Astrocyte of the spinal cord (primary cell): Measurements from ENCODE around the gene ANKS1B.
A peak's percentile ranks its signal among the peaks of the same experiment; 100 is the strongest.
"Not testable (repeated sequence)": the region's sequence is repeated elsewhere in the genome, so short reads cannot be mapped to it uniquely, and the experiment has no call there.

ENCODE experiments used
- DNase-seq: peaks from one replicate; pipeline ENCODE4 v3.0.0; 2011; ENCODE audit warnings: low read depth, low spot score
- H3K4me3 ChIP-seq: 2 replicates; pipeline ENCODE4 v1.5.1; 2011; ENCODE audit warnings: low read depth, mild to moderate bottlenecking, low read length, moderate library complexity
- CTCF ChIP-seq: IDR thresholded peaks from 2 replicates; pipeline ENCODE4 v1.5.1; 2012; ENCODE audit warnings: low read depth, mild to moderate bottlenecking, low read length, inconsistent platforms
- in situ Hi-C: cut with HindIII; loops from 2 replicates; pipeline ENCODE4 v1.10.0; 2017; ENCODE audit warnings: low sequenced_read_pairs

The ANKS1B gene

DNA sequence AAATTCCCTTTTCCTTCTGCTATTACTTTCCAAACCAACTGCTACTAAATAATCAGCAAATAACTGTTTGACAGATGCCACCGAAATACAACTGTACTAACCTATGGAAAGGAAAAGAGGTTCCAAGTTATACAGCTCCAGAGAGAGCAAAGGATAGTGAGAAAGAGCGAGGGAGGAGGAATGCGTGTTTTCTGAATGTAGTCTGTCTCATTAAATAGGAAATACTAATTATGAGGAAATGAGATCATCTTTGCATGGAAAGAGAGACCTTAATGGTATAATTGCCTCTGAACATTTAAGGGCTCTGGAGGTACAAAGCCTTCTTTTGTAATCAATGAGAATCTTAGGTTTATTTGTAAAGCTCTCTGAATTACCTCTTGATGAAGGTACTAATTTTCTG lies 1144.4 kb downstream of the ANKS1B start:
- DNase-seq, result no peak
- H3K4me3 ChIP-seq, result no peak overlapping the region
- TF ChIP-seq CTCF, result no peak
- in situ Hi-C loops, result no loop called here

DNA sequence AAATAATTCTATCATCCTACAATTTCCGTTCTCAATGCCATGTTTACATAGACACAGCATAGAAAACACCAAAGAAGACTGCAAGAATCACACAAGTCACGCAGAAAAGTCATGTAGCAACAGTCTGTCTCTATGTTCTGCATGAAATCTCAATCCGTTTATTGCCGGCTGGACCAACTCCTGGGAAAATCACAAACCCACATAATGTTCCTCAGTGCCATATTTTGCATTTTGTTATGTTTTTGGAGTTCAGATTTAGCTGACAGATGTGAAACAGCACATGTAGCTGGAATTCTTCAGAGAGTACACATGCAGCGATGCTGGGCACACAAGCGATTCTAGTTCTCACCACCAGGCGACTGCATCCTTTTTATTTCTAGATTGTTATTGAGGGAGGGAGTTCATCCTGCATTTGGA lies 1146.5 kb downstream of the ANKS1B start:
- DNase-seq, result peak; percentile 67
- H3K4me3 ChIP-seq, result no peak overlapping the region
- peak; percentile 61 for TF ChIP-seq CTCF
- in situ Hi-C loops, result no loop called here

DNA sequence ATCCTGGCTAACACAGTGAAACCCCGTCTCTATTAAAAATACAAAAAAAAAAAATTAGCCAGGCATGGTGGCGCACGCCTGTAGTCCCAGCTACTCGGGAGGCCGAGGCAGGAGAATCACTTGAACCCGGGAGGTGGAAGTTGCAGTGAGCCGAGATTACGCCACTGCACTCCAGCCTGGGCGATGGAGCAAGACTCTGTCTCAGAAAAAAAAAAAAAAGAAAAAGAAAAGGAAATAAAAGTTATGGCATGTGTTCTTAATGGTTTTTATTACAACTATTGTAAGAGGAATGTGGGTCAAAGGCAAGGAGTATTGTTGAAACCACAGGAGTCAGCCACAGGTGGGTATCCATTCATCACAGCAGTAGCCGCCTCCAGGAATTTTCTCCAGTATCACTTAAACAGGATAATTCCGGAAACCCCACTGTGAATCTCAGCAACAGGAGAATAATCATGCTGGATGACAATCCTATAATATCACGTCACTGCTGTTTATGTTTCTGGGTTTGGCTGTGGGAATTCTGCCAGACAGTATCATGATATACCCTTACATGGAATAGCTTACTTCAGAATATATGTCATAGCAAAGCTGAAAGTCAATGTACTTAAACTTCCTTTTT lies 1147.5 kb downstream of the ANKS1B start:
- in situ Hi-C loops, H3K4me3 ChIP-seq: not testable (repeated sequence)
- DNase-seq, result peak; percentile 97

- H3K4me3 ChIP-seq, result no peak overlapping the region
- no peak for TF ChIP-seq CTCF
- in situ Hi-C loops, result no loop called here
- DNase-seq, result no peak
Observed at GRCh38 chr12:98830657-98831056, 1154.1 kb downstream of the ANKS1B start.

- no peak for DNase-seq
- in situ Hi-C loops, result no loop called here
- H3K4me3 ChIP-seq, result no peak overlapping the region
- no peak for TF ChIP-seq CTCF
Observed at GRCh38 chr12:98828802-98829600, 1155.7 kb downstream of the ANKS1B start.

DNA sequence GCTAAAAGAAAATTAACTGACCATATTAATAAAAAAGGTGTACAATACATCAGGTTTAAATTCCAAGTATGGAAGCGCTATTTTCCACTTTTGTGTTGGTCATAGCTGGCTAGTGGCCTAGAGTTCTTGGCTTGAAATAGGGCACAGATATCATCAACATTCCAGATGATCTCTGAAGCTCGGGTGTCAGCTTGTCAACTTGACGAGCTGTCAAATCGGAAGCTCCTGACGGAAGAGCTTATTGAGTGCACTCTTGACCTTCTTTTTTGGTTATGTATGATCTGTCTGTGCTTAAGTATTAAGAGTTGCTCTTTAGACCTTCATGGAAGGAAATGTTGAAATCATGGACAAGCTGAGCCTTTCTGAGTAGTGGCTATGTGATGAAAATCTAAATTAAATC lies 1161.7 kb downstream of the ANKS1B start:
- H3K4me3 ChIP-seq, result no peak overlapping the region
- no peak for DNase-seq
- in situ Hi-C loops, result no loop called here
- no peak for TF ChIP-seq CTCF

GRCh38 chr12:98821866-98822265 lies 1162.9 kb downstream of the ANKS1B start:
- TF ChIP-seq CTCF, result no peak
- peak; percentile 13 for DNase-seq
- in situ Hi-C loops, result no loop called here
- H3K4me3 ChIP-seq, result no peak overlapping the region
